Left lung (tissue), 10 donors: ENCODE results near the gene CLCN2. TPM values are rescaled to one million over a fixed set of nuclear protein-coding genes. Genes with fewer than 3 reads are reported as not detected.
A peak's percentile ranks its signal among the peaks of the same experiment; 100 is the strongest.

Source experiments
- ATAC-seq: fragments of 200-7000 bp; cut with Tn5 transposase; one replicate; pipeline ENCODE4 v1.9.1; 2020; ENCODE audit warnings: moderate library complexity
- DNase-seq, 4 donors: peaks; one replicate each; pipeline ENCODE4 v3.0.0-alpha.2; 2013 to 2020
- H3K27ac ChIP-seq, 2 donors: fragments of 200-600 bp; sonication (generic) in 1 of 2; one replicate each; pipeline versions ENCODE4 v1.5.0 to v1.8.0; 2020 to 2021
- H3K27me3 ChIP-seq, 2 donors: fragments of 200-600 bp; sonication (generic) in 1 of 2; one replicate each; pipeline versions ENCODE4 v1.5.0 to v1.8.0; 2020 to 2021
- H3K36me3 ChIP-seq, 2 donors: fragments of 200-600 bp; sonication (generic) in 1 of 2; one replicate each; pipeline versions ENCODE4 v1.5.0 to v1.8.0; 2020 to 2021
- H3K4me1 ChIP-seq, 2 donors: fragments of 200-600 bp; one replicate each; pipeline ENCODE4 v1.8.0; 2021
- H3K4me3 ChIP-seq, 2 donors: fragments of 200-600 bp; sonication (generic) in 1 of 2; one replicate each; pipeline versions ENCODE4 v1.5.0 to v1.8.0; 2020 to 2021; ENCODE audit warnings: mild to moderate bottlenecking in 1 of 2
- H3K9me3 ChIP-seq, 2 donors: fragments of 200-600 bp; sonication (generic) in 1 of 2; one replicate each; pipeline versions ENCODE4 v1.5.0 to v1.8.0; 2020 to 2021
- CTCF ChIP-seq, 2 donors: fragments of 200-600 bp; sonication (generic) in 1 of 2; IDR thresholded peaks; one replicate each; pipeline versions ENCODE4 v1.5.0 to v1.8.0; 2021; ENCODE audit warnings: antibody characterized with exemption in 2 of 2
- intact Hi-C, 2 donors: fragments of 100-400 bp; cut with DNase I; formaldehyde crosslinking; loops; one replicate each; pipeline versions ENCODE4 v1.11.2 to v1.14.2; 2022
- polyA plus RNA-seq, 6 donors: library from polyadenylated mRNA; unstranded; fragments of 120-200 nt; gene quantifications; one replicate each; pipeline ENCODE4 v1.2.1, GENCODE V29; 2013; ENCODE audit not compliant: insufficient read length in 6 of 6
- total RNA-seq, 2 donors: library from RNA; stranded (reverse); fragmentation: NEBNext Ultra II Directional; extraction: Animal tissue kit (Norgen Biotek cat#: 25700); gene quantifications; one replicate each; pipeline ENCODE4 v1.2.1, GENCODE V29; 2021
- donor health status: DM: no; HTN: yes; CAD: no.
- donor health status: DM: no; HTN: no; CAD: no.

The CLCN2 gene
- total and polyA plus RNA-seq, 8 donors: 4.4 to 12.0 (median 10.1) TPM

- no peak for TF ChIP-seq CTCF (IDR thresholded peaks at IDR 0.05)
- H3K4me3 ChIP-seq: no peak overlapping the region
- H3K27me3 ChIP-seq: peaks cover 0 to 50% of the 10 kb centered on the region in 2 donors
- intact Hi-C loops: no loop called here
- no peaks in the 10 kb centered on the region for H3K9me3 ChIP-seq
- H3K36me3 ChIP-seq: no peaks in the 10 kb centered on the region
- no peaks in the 10 kb centered on the region for H3K4me1 ChIP-seq
- no peak overlapping the region for H3K27ac ChIP-seq
- DNase-seq: peak in 2 of 4 donors; percentile 23 to 61
- peak; percentile 53 for ATAC-seq
Measured at GRCh38 chr3:184399410-184399809, 38.0 kb upstream of the CLCN2 start.

- no peaks in the 10 kb centered on the region for H3K4me1 ChIP-seq
- DNase-seq (peak in 1 of 4 donors; percentile 68), ATAC-seq (no peak)
- intact Hi-C loops: no loop called here
- no peak overlapping the region for H3K4me3 ChIP-seq
- H3K27me3 ChIP-seq: peaks cover 0 to 25% of the 10 kb centered on the region in 2 donors
- H3K9me3 ChIP-seq: no peaks in the 10 kb centered on the region
- TF ChIP-seq CTCF (IDR thresholded peaks at IDR 0.05): no peak
- H3K27ac ChIP-seq: no peak overlapping the region
- H3K36me3 ChIP-seq: no peaks in the 10 kb centered on the region
Measured at GRCh38 chr3:184395320-184395660, 33.9 kb upstream of the CLCN2 start.

- Histone ChIP-seq H3K4me3 (no peak overlapping the region), H3K9me3 (no peaks in the 10 kb centered on the region), H3K27me3 (peaks cover 0 to 17% of the 10 kb centered on the region in 2 donors), H3K4me1 (no peaks in the 10 kb centered on the region), H3K27ac (no peak overlapping the region), H3K36me3 (no peaks in the 10 kb centered on the region)
- no peak for DNase-seq
- ATAC-seq: no peak
- no peak for TF ChIP-seq CTCF (IDR thresholded peaks at IDR 0.05)
- intact Hi-C loops: no loop called here
Measured at GRCh38 chr3:184391266-184391665, 29.9 kb upstream of the CLCN2 start.

- H3K27ac ChIP-seq: no peak overlapping the region
- no peak for TF ChIP-seq CTCF (IDR thresholded peaks at IDR 0.05)
- intact Hi-C loops: no loop called here
- no peak overlapping the region for H3K4me3 ChIP-seq
- no peaks in the 10 kb centered on the region for H3K36me3 ChIP-seq
- DNase-seq: no peak
- H3K4me1 ChIP-seq: no peaks in the 10 kb centered on the region
- H3K27me3 ChIP-seq: peaks cover 0 to 24% of the 10 kb centered on the region in 2 donors
- no peaks in the 10 kb centered on the region for H3K9me3 ChIP-seq
- no peak for ATAC-seq
Measured at GRCh38 chr3:184389935-184390528, 28.6 kb upstream of the CLCN2 start.

GRCh38 chr3:184389384-184389783, 28.0 kb upstream of the CLCN2 start:
- Histone ChIP-seq H3K9me3 (no peaks in the 10 kb centered on the region), H3K27ac (no peak overlapping the region), H3K4me3 (no peak overlapping the region), H3K4me1 (no peaks in the 10 kb centered on the region), H3K36me3 (no peaks in the 10 kb centered on the region), H3K27me3 (peaks cover 0 to 24% of the 10 kb centered on the region in 2 donors)
- intact Hi-C loops: no loop called here
- peak in 1 of 4 donors; percentile 41 for DNase-seq
- no peak for TF ChIP-seq CTCF (IDR thresholded peaks at IDR 0.05)
- ATAC-seq: no peak
